Prostate gland (tissue), 2 donors: ENCODE measurements around the gene ZNF674. TPM values are rescaled to one million over a fixed set of nuclear protein-coding genes. Genes with fewer than 3 reads are reported as not detected.

Experiments used
- DNase-seq: peaks from one replicate; pipeline ENCODE4 v3.0.0-alpha.2; 2019; ENCODE audit warnings: low spot score
- H3K27ac ChIP-seq, 2 donors: fragments of 200-600 bp; sonication (generic); 2 replicates each; pipeline ENCODE4 v1.5.1; 2017 to 2019
- H3K27me3 ChIP-seq: fragments of 200-600 bp; sonication (generic); replicated peaks from 2 replicates; pipeline ENCODE4 v1.5.1; 2019; ENCODE audit not compliant: insufficient read depth
- H3K36me3 ChIP-seq, 2 donors: fragments of 200-600 bp; sonication (generic); 1 replicate in 1 of 2; 2 replicates in 1 of 2; pipeline versions ENCODE4 v1.5.1 to v1.8.1; 2017 to 2019
- H3K4me1 ChIP-seq: fragments of 200-600 bp; sonication (generic); replicated peaks from 2 replicates; pipeline ENCODE4 v1.5.1; 2019
- H3K4me3 ChIP-seq, 2 donors: fragments of 200-600 bp; sonication (generic); 2 replicates each; pipeline ENCODE4 v1.5.1; 2017 to 2019
- H3K9me3 ChIP-seq: fragments of 200-600 bp; sonication (generic); 2 replicates; pipeline ENCODE4 v1.5.1; 2017
- CTCF ChIP-seq, 4 experiments: fragments of 200-600 bp in 2 of 4; fragments of 450-650 bp in 2 of 4; sonication (generic) in 2 of 4; IDR thresholded peaks; 1 replicate in 3 of 4; 2 replicates in 1 of 4; pipeline ENCODE4 v1.5.1; 2016 to 2019; ENCODE audit warnings: antibody characterized with exemption in 4 of 4, mild to moderate bottlenecking in 2 of 4, moderate library complexity in 2 of 4
- POLR2A ChIP-seq: fragments of 450-650 bp; IDR thresholded peaks from one replicate; pipeline ENCODE4 v1.6.1; 2016; ENCODE audit warnings: antibody characterized with exemption, mild to moderate bottlenecking
- POLR2AphosphoS5 ChIP-seq: sonication (generic); formaldehyde crosslinking; IDR thresholded peaks from one replicate; pipeline ENCODE4 v1.6.1; 2017; ENCODE audit warnings: antibody characterized with exemption
- WGBS: methylation state at CpG from one replicate; pipeline ENCODE4 v1.1.5; 2018; 5-methylcytosine and 5-hydroxymethylcytosine counted together
- intact Hi-C: fragments of 100-400 bp; cut with DNase I; formaldehyde crosslinking; loops from one replicate; pipeline ENCODE4 v1.14.2; 2022
- total RNA-seq, 2 donors: library from RNA; depleted of rRNA; stranded (reverse); fragments of >200 nt; gene quantifications; one replicate each; pipeline ENCODE4 v1.1.0, GENCODE V29; 2016

The ZNF674 gene
- total RNA-seq, 2 donors from 2014 or later, result 4.9 to 8.1 TPM

- no peak for TF ChIP-seq POLR2AphosphoS5
- no peak for TF ChIP-seq CTCF (IDR thresholded peaks at IDR 0.05)
- TF ChIP-seq POLR2A, result no peak
- intact Hi-C loops, result no loop called here
- Histone ChIP-seq H3K27me3 (no peaks in the 10 kb centered on the region), H3K4me1 (no peaks in the 10 kb centered on the region), H3K27ac (no peak overlapping the region), H3K36me3 (no peaks in the 10 kb centered on the region), H3K9me3 (no peaks in the 10 kb centered on the region), H3K4me3 (no peak overlapping the region)
- WGBS, result 96% methylated on average over 1 of the region's 1 CpG
- no peak for DNase-seq
Observed at GRCh38 chrX:46579250-46579649, 34.0 kb upstream of the ZNF674 start.

GRCh38 chrX:46577221-46578005 lies 32.2 kb upstream of the ZNF674 start:
- no peaks in the 10 kb centered on the region for H3K9me3 ChIP-seq
- WGBS, result 70% methylated on average over 7 of the region's 7 CpGs
- TF ChIP-seq CTCF (IDR thresholded peaks at IDR 0.05), result no peak
- no peak for TF ChIP-seq POLR2A
- no peak for TF ChIP-seq POLR2AphosphoS5
- intact Hi-C loops, result no loop called here
- H3K27me3 ChIP-seq, result no peaks in the 10 kb centered on the region
- H3K36me3 ChIP-seq, result no peaks in the 10 kb centered on the region
- H3K4me1 ChIP-seq, result no peaks in the 10 kb centered on the region
- no peak for DNase-seq
- no peak overlapping the region for H3K27ac ChIP-seq
- H3K4me3 ChIP-seq, result no peak overlapping the region

- TF ChIP-seq CTCF (IDR thresholded peaks at IDR 0.05) (no peak), POLR2A (no peak), POLR2AphosphoS5 (no peak)
- Histone ChIP-seq H3K27ac (no peak overlapping the region), H3K9me3 (no peaks in the 10 kb centered on the region), H3K27me3 (no peaks in the 10 kb centered on the region), H3K4me3 (no peak overlapping the region), H3K36me3 (no peaks in the 10 kb centered on the region), H3K4me1 (no peaks in the 10 kb centered on the region)
- WGBS, result 43% methylated on average over 3 of the region's 3 CpGs
- DNase-seq, result no peak
- intact Hi-C loops, result no loop called here
Observed at GRCh38 chrX:46576458-46576857, 31.2 kb upstream of the ZNF674 start.

- Histone ChIP-seq H3K27me3 (no peaks in the 10 kb centered on the region), H3K4me3 (no peak overlapping the region), H3K4me1 (no peaks in the 10 kb centered on the region), H3K27ac (no peak overlapping the region), H3K36me3 (no peaks in the 10 kb centered on the region), H3K9me3 (no peaks in the 10 kb centered on the region)
- intact Hi-C loops, result no loop called here
- no peak for DNase-seq
- 44% methylated on average over 6 of the region's 6 CpGs for WGBS
- TF ChIP-seq POLR2AphosphoS5 (no peak), POLR2A (no peak), CTCF (IDR thresholded peaks at IDR 0.05) (no peak)
Observed at GRCh38 chrX:46575991-46576392, 30.8 kb upstream of the ZNF674 start.

GRCh38 chrX:46575586-46575985 lies 30.4 kb upstream of the ZNF674 start:
- Histone ChIP-seq H3K27me3 (no peaks in the 10 kb centered on the region), H3K36me3 (no peaks in the 10 kb centered on the region), H3K27ac (no peak overlapping the region), H3K4me3 (peak overlapping the region; percentile 35 to 43), H3K9me3 (no peaks in the 10 kb centered on the region), H3K4me1 (no peaks in the 10 kb centered on the region)
- WGBS, result 55% methylated on average over 5 of the region's 6 CpGs
- intact Hi-C loops, result no loop called here
- no peak for TF ChIP-seq POLR2AphosphoS5
- DNase-seq, result no peak
